ENCODE measurements around the gene ID4.

DNA sequence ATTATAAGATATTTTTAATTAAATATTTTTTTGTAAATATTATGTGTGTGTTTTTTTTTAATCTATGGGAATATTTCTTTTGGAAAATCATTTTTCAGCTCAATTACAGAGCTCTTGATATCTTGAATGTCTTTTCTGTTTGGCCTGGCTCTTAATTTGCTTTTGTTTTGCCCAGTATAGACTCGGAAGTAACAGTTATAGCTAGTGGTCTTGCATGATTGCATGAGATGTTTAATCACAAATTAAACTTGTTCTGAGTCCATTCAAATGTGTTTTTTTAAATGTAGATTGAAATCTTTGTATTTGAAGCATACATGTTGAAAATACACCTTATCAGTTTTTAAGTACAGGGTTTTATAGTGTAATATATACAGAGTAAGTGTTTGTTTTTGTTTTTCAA lies 2.6 kb downstream of the ID4 start:
- no peak for TF ChIP-seq CTCF (IDR thresholded peaks at IDR 0.05; ENCODE audit: low read depth, low read length)
- TF ChIP-seq EZH2phosphoT487 (IDR thresholded peaks at IDR 0.05; ENCODE audit: low read depth) = no peak

Measured in OCI-LY3 (cell line).